Stimulated activated CD4-positive, alpha-beta T cell treated with anti-CD3 and anti-CD28 coated beads, Interleukin-4, amount 100 ng/mL, for 4 hours (primary cell): ENCODE data around the gene EHBP1.

Experiments used
- DNase-seq, 2 experiments: peaks; one replicate each; pipeline ENCODE4 v3.0.0-alpha.2; 2020

The EHBP1 gene

DNA sequence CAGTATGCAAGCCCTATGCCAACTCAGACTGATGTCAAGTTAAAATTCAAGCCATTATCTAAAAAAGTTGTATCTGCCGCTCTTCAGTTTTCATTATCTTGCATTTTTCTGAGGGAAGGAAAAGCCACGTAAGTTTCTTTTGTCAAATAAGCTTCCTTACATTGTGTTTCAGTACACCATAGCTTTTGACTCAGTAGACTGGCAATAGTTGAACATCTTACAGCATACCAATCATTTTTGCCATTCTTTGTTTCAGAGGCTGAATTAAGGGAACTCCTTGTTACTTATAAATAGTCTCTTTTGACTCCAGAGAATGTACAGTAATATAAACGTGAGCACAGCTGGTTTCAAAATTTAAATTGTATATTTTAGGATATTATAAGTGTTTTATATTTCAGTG lies 120.6 kb downstream of the EHBP1 start:
- no peak for DNase-seq

DNA sequence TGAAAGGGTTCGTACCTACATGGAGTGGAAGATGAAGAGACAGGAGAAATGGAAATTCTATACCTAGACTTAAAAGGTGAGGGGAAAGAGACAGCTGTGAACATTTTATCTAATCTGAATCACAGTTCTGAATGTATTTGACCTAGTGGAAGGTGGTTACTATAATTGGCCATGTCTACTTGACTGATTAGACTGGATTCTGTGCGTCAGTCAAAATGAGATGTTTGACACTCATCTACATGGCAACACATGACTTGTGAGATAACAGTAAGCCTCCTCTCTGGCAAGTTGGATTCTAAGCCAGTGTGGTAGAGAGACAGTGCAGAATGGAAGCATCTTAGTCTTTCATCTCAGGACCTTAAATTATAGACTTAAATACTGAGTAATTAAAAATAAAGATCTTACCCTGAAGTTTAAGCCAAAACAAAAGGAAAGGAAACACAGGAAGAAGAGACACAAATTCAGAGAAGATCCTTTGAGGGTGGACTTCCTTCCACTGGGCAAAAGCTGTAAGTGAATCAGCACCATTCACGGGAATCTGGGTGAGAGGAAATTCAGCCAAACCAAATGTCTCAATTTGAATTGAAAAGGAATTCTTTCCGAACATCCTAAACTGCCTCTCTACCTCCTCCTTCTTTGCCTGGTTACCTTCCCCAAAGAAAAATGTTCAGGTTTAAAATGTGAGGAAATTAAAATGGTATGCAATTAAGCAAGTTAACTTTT lies 121.6 kb downstream of the EHBP1 start:
- DNase-seq = no peak

DNA sequence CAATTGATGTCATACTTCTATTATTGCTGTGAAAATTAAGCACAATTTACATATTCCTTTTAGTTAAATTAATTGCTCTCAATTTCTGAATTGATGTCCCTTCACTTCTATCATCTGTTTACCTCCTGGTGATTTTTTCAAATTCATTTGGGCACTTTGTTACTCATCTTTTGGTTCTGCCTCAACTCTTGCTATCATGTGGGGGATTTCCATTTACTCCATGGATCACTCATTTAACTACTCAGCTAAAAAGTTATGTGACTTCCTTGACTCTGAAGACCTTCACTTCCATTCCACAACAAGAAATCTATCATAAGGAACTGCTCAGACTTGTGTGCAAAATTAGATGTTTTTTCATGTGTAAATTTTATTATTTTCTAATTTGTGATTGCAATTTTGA lies 126.2 kb downstream of the EHBP1 start:
- DNase-seq = no peak

DNA sequence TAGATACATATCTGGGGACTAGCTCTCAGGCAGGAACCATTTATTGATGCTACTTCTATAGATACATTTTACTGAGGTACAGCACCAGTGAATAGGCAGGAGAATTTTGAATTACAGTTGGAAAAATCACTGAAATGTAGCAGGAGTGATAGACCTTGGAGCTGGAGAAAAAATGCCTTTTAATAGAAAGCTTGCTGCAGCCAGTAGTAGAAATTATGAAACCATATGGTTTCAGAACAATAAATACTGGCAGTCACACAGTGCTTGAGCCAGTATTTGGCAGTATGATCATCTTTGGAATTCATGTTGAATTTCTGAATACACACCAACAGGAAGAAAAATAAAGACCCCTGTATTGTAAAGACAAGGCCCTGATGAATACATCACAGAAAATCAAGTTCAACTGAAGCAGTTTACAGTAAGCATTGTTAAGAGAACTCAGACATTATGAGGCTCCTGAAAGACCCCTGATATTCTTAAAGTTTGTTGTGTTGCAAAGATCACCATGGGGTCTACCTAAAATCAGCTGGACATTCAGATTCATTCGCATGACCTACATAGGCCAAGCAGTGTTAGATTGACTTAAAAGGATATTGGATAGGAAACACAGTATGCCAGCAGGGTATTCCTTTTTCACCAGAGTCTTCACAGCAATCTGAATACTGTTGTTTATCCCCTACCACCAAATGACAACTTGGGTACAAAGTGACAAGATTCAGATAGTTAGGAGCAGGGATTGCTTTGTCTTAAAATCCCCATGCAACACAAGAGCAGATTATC lies 139.0 kb downstream of the EHBP1 start:
- DNase-seq = no peak

DNA sequence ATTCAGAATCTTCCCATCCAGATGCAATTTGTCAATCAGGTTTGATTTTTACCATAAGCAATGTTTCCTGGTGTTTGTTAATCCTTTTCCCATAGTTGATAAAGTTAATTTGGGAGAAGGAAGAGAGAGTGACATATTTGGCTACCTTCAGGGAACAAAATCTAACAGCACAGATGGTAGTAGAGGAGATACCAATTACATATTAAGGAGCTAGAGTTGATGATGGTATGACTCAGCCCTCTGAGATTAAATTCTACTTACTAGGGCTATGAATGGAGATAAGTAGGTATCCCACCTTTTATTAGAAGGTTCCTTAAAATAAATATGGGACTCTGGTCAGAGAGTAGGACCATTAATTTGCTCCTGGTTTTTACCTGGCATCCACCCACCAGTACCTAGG lies 139.7 kb downstream of the EHBP1 start:
- no peak for DNase-seq

DNA sequence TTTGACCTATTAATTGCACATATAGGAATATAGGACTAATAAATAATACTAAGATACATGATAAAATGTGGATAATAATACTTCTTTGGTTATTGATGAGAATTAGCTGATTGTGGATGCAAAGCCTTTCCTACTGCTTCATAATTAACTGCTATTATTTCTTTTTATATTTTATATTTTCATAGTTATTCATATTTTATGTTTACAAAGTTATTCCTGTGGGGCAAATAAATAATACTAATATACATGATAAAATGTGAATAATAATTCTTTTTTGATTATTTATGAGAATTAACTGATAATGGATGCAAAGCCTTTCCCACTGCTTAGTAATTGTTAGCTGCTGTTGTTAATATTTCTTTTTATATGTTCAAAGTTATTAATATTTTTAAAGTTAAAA lies 146.7 kb downstream of the EHBP1 start:
- no peak for DNase-seq

DNA sequence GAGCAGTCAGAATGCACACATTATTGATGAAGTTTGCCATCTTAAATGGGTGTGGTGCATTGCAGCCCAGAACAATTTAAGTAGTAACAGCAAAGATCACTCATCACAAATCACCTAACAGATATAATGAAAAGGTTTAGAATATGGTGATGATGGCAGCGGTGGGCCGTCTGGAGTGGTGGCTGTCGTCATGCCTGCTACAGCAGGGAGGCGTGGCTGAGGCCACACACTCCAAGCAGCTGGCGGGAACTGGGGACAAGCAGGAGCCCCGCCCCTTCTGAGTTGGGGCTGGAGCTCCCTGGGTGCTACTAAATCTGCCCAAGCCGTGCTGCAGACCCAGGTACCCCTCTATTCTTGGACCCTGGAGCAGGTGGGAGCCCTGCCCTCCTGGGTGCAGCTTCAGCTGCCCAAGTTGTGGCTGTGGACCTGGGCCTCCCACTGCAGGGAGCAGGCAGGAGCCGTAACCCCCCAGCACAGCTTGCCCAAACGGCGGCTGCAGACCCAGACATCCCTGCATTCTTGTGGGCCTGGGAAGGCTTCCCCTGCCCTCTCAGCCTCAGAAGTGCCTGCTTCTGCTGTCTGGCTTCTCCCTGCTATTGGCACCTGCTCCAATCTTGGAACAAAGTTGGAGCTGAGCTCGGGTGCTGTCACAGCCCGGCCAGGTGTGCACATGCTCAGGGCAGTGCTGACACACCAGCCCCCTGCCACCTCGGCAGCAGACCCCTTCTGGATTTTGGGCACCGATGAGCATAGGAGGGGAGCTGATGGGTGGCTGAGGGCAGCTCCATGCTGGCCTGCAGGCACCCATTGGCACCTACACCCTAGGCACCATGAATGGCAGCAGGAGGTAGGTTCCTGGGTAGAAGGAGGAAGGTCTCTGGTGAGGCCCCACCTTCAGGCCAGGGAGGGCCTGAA lies 149.3 kb downstream of the EHBP1 start:
- no peak for DNase-seq

DNA sequence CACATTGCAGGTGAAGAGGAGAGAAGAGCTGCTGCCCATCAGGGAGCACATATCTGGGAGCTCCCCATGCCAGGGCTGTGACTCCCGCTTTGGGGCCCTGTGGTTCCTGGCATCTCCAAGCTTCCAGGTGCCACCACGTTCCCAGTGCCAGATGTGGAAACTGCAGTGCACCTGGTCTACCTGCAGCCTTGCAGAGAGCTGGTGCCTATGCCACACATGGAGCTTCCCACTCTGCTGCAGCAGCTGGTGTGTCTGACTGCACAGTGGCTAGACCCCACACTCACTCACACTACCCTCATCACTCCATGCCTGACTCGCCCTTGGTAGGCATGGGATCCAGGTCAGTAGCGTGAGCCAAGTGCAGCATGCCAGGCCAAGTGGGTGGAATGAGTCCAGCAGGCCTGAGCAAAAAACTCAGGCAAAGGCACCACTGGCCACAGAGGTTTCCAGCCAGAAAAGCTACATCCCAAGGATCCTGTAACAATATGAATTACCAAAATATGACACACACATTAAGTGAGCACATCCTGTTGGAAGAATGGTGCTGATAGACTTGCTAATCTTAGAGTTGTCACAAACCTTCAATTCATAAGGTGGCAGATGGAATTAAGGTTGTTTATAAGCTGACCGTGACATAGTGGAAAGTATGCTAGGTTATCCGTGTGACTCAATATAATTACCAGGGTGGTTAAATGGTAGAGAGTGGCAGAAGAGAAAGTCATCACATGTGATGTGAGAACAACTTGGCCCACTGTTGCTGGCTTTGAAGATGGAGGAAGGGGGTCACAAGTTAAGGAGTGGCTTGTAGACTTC lies 150.9 kb downstream of the EHBP1 start:
- DNase-seq = no peak

DNA sequence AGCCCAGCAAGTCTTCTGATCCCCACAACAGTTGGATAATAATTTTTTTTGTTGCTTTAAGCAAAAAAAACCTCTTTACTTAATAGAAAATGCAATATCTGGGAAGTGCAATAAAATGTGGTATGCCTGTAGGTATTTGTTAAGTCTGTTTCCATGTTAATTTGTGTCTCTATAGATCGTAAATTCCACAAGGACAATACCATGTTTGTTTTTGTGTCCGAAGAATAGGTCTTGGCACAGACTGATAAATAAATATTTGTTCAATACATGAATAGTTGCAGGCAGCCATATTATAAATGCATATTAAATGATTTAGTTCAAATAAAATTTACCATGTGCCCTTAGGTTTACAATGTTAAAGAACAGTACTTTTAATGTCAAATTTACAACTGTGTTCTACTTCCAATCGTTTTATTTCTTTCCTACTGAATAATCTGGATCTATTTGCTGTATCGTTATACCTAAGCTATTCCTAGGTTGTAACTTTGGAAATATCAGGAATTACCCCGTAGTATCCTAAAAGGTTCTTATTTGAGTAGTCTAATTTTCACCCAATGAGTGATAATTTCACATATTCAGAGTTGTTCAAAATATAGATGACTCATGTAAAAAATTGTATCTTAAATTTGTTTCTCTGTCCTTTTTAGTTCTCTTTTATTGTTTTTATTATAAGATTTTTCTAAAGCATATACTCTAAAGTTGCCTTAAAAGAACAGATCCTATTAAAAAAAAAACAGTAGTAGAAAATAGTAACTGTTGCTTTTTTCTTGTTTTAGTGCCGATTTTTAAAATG lies 151.8 kb downstream of the EHBP1 start:
- DNase-seq = no peak

DNA sequence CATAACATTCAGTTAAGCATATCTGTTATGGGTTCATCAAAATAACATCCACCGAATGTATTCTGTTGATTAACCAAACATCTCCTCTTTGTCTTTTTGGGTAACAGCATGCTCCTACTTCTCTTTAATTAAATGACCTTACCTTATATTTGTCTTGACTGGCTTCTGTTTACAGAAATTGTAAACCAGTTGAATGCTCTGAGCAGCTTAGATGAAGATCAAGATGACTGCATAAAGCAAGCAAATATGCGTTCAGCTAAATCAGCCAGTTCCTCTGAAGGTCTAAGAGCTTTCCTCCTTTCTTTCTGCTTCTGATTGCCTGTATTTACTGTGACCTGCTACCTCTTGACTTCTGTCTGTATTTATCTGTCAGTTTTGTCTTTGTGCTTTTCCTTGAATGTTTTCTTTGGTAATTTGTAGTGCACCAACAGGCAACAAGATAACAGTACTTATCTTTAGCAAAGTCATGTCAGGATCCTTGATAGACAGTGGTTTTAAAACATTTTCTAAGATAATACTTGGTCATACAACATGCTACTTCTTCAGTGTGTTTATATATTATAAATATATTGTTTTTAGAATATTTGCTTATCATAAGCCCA lies 152.8 kb downstream of the EHBP1 start:
- no peak for DNase-seq

DNA sequence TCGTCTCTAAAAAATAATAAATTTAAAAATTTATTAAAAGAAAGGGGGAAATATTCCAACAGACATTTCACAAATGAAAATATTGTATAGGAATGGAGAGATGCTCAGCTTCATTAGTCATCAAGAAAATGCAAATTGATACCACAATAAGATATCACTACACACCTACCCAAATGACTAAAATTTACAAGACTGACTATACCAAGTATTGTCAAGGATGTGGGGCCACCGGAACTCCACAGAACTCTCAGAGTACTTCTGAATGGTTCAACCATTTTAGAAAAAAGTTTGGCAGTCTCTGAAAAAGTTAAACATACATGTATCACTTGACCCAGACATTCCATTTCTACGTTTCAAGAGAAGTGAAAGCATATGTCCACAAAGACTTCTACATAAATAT lies 163.4 kb downstream of the EHBP1 start:
- no peak for DNase-seq

DNA sequence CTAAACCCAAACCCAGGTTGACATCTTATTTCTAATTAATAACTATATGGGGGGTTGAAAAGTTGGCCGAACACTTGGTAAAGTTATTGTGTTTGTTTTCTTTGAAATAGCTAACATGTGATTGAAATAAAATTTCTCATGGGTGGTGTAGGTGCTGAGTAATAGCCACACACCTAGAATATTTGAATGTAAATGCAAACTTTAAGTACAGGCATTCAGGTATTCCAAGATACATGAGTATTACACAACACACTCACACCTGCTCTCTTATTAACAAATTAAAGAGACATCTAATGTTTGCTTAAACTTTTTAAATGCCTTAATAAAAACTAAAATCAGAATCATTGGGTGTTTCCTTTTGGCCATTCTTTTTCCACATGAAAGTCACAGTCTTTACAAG lies 165.5 kb downstream of the EHBP1 start:
- DNase-seq = no peak

DNA sequence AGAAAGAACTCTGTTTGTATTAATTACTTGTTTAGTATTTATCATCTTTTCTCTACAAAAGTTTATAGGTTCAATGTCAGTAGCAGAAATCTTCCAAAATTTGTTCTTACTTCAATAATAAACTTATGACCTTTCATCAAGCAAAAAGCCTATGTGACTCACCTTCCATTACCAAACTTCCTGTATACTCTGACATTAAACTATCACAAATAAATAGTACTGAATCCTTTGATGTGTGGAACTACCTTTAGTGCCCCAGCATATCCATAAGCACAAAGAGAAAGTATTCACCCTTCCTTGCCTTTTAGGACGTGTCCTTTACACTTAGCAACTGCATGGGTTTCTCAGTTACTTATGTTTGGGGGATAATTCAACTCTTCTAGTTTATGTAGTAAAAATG lies 166.0 kb downstream of the EHBP1 start:
- DNase-seq = no peak

DNA sequence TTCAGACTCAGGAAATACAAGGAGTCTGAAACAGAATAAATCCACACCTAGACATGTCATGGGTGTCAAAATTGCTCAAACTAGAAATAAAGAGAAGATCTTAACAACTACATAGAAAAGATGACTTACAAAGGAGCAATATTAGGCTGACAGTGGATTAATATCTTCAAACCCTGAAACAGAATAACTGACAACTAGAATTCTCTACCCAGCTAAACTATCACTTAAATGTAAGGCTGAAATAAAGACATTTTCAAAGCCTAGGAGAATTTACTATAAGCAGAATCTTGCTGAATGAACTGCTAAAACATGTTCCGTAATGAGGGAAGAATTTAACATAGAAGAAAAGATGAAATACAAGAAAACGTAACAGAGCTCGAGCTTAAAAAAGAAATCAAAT lies 168.1 kb downstream of the EHBP1 start:
- DNase-seq = no peak

DNA sequence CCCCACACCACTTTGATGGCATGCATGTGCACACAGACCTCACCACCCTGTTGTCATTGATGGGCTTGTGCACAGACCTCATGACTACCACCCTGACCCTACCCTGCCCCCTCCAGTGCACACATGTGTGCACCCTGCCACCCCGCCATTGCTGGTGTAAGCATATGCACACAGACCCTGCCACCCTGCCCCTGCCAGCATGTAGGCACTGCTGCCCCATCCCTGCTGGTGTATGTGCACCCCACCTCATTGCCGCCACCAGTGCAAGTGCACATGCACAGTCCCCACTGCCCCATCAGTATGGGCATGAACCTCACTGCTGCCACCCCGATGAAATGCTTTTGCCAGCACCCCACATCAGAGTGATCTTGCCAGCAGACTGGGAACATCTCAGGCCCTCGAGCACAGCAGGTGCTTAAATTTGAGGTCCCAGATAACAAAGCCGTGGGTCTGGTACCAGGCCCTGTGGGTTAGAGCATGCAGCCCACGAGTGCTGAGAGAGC lies 169.4 kb downstream of the EHBP1 start:
- DNase-seq = no peak

DNA sequence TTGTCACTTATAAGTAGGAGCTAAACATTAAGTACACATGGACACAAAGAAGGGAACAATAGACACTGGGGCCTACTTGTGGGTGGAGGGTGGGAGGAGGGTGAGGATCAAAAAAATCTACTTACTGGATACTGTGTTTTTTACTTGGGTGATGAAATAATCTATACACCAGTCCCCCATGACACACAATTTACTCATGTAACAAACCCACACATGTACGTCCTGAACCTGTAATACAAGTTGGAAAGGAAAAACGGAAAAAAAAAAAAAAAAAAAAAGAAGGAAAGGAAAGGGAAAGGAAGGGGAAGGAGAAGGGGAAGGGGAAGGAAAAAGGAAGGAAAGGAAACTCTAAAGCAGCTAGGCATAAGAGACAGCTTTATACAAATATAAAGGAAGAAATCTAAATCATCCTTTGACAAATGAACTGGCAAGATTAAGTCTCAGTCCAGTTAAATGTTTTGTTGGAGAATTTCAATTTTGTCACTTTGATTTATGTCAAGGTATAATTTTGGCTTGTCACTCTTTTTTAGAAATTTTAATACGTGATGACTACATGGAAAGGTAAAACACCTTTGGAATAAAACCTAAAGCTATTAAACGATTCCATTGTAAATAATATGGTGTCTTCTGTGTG lies 175.8 kb downstream of the EHBP1 start:
- no peak for DNase-seq

DNA sequence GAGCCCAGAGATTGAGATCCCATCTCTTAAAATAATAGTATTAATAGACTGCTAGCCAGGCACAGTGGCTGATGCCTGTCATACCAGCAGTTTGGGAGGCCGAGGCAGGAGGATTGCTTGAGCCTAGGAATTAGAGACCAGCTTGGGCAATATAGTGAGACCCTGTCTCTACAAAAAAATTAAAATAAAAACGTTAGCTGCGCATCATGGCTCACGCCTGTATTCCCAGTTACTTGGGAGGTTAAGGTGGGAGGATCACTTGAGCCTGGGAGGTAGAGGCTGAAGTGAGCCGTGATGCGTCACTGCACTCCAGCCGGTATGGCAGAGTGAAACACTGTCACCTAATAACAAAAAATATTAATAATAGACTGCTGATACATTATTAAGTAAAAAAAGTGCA lies 178.1 kb downstream of the EHBP1 start:
- no peak for DNase-seq

DNA sequence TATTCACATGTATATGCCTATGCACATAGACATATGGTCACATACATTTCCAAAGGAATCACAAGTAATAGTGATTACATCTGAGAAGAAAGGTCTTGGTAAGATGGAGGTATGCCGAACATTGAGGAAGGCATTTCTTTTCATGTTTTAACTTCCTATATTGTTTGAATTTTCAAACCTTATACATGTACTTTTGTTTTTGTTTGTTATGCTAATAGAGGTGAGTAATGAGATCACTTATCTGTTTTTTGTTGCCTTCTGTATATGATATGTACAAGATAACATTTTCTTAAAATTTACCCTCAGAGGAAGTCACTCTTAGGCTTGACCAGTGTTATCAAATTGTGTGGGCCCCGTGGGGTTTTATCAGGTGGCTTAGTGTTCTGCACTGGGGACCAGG lies 178.6 kb downstream of the EHBP1 start:
- DNase-seq = no peak

DNA sequence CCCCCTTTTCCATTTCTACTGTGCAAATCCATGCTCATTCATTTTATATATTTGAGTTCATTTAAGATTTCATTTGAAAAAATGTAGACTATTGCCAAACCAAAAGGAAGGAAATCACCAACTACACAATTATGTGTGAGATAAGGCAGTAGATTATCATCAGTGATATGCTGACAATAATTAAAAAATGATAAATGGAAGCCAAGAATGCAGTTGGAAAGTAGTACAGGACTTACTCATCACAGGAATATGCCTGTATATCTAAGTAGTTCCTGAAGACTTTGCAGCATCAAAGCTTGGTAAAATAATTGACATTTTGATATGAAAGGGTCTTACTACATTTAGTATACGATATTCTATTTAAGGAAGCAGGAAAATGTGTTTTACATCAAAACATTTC lies 179.0 kb downstream of the EHBP1 start:
- no peak for DNase-seq

DNA sequence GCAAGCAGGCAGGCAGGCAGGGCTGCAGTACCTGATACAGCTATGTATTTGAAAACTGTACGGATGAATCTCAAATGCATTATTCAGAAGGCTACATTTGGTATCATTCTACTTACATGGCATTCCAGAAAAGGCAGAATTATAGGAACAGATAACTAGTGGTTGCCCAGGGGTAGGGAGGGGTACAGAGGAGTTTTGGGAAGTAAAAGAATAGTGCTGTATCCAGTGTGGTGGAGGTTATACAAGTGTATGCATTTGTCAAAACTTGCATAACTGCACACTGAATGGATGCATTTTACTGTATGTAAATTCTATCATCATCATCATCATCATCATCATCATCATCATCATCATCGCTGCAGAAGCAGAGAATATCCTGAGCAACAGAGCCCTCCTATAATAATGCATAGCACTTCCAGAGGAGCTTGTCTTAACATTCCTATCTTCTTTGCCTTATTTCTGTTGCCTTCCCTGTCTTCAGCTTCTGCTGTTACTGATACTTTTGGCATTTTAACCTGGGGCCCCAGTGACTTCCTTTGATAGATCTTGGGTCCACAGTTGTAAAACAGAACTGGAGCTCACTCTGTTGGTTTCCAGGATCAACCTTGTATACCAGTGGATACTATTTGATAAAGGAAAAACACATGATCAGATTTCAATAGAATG lies 189.6 kb downstream of the EHBP1 start:
- no peak for DNase-seq
